OCI-M2 (cell line): ENCODE results near the gene CIROP.

Experiments used
- DNase-seq: peaks from one replicate; lab custom pipeline; 2025; ENCODE audit not compliant: unreplicated experiment; lab: John Stamatoyannopoulos, UW

The CIROP gene

DNA sequence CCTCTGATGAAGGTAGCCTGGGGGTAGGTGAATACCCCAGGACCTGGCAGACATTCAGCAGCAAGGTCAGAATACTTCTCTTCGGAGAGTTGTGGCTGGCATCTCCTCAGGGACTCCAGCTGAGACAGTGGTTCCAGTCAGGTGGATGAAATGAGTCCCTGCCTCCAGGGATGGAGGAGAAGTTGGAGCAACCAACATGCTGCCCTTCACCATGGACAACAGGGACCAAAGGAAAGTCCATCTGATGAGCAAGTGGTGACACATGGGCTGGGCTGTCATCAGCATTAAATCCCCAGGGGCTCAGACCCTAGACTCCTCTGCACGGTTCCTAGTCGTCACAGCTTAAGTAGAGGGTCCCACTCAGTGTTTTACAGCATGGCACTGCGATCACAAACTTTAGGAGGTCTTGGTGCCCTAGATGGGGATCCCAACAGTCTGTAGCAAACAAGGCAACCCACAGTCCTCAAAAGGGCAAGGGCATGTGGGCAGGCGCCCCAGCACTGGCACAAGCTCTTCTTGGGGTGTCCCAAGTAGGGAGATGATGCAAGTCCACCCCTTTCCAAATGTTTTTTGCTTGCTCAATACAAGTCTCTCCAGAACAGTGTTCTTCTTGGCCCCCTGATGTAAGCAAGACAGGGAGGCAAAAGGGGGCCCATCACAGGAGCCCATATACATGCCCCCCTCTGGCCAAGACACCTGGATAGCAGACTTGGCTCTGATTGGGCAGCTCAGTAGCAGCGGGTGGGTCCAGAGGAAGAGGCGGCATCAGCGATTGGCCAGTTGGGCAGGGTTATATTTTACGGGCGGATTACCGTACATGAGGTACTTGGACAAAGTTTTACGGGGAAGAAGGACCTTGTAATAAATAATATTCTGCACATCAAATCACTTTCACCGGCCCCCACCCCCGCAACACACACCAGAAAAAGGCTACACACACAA, 36.7 kb downstream of the CIROP start:
- no peak for DNase-seq

GRCh38 chr14:23066855-23067744, 37.7 kb downstream of the CIROP start:
- no peak for DNase-seq

DNA sequence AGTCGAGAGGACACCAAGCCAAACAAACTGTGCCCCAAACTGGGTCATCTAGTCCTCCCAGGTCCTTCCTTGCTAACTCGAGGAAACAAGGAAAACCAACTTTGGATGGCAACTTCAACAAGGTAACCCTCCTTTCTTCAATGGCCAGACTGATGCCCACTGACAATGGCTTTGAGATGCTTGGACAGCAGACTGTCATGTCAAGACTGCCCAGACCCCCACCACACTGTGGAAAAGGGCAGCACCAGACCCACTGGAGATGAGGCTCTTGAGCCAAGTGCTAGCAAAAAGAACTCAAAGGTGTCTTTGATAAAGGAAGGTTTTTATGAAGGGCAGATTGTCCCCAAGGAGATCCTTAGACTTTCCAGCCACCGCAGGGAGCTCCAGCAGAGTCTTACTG, 38.4 kb downstream of the CIROP start:
- no peak for DNase-seq

GRCh38 chr14:23063601-23064000, 41.2 kb downstream of the CIROP start:
- DNase-seq: no peak

DNA sequence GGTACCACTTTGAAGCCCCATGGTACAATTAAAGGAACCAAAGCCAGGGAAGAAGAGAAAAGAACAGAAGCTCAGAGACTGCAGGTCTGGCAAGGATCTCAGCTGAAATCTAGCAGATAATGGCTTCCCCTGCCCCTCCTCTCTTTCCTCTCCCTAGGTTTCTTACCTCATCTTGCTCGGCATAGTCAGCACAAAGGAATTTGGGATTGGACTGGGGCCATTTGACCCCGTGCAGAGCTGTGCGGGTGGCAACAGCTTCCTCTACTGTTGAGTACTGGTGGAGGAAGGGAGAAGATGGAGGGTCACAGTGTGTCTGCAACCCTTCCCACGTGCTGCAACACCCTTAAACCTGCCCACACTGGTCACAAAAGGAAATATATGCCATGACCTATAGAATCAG, 42.8 kb downstream of the CIROP start:
- DNase-seq: no peak

- DNase-seq: no peak
Measured at GRCh38 chr14:23060536-23061260, 44.1 kb downstream of the CIROP start.

- DNase-seq: no peak
Measured at GRCh38 chr14:23058654-23059504, 45.9 kb downstream of the CIROP start.

DNA sequence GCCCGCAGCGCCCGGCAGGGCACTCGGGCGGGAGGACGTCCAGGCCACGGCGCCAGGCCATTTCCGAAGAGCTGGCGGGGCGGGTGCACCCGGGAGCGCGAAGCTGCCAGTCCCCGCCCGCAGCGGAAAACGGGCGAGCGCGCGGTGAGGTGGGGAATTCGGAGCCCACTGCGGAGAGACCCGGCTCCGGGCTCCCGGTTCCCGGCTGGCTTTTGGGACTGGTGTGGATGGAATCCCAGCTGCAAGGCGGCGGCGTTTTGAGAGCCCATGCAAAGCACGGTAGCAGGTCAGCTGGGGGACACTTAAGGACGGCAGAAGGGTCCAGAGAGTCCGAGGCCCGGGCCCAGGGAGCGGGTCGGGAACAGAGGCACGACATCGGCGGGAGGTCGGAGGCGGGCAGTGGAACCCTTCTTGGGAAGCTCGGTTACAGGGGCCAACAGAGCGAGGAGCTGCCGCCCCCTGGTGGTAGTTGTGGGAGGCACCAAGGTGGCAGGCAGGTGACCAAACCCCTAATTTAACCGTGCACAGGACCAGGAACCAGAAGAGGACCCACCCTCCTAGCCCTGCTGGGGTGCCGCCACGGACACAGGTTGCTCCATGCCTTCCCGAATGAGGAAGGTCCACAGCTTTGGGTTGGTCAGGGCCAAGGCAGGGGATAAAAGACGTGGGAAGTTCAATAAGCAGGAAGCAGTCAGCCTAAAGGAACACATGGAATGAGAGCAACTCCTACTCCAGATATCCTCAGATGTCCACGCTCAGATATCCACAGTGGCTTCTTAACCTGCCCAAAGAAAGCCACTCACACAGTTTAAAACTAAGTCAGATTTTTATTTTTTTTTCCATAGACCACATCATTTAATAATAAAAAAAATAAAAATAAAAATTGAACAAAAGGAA, 46.8 kb downstream of the CIROP start:
- DNase-seq: no peak

- no peak for DNase-seq
Measured at GRCh38 chr14:23056956-23057756, 47.6 kb downstream of the CIROP start, which contains the start of gene CDH24. Gene CDH24, minus strand, starts transcription at chr14:23057520. Its CDS starts 1,787 bp downstream, at chr14:23055733.

GRCh38 chr14:23056145-23056955, 48.4 kb downstream of the CIROP start:
- no peak for DNase-seq

DNA sequence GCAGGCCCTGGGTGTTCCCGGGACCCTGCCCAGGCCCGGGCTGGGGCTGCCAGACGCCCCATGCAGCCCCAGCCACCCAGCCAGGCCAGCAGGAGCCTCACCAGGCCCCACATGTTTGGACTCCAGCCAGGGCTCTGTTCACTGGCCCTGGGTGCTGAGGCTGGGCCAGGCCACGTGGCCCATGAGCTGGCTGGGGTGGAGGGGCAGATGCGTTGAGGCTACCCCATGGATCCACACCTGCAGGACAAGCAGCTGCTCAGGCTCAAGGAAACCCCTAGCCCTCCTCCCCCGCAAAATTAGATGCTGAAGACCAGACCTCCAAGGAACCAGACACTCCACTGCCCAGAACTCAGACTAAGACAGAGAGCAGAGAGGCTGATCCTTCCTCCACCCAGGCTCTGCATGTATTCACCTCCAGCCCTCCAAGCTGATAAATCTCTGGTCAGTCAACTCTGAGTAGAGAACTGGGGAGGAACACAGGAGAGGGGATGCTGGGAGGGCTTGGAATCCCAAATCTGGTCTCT, 49.1 kb downstream of the CIROP start:
- no peak for DNase-seq

GRCh38 chr14:23055147-23055550, 49.6 kb downstream of the CIROP start:
- DNase-seq: no peak

DNA sequence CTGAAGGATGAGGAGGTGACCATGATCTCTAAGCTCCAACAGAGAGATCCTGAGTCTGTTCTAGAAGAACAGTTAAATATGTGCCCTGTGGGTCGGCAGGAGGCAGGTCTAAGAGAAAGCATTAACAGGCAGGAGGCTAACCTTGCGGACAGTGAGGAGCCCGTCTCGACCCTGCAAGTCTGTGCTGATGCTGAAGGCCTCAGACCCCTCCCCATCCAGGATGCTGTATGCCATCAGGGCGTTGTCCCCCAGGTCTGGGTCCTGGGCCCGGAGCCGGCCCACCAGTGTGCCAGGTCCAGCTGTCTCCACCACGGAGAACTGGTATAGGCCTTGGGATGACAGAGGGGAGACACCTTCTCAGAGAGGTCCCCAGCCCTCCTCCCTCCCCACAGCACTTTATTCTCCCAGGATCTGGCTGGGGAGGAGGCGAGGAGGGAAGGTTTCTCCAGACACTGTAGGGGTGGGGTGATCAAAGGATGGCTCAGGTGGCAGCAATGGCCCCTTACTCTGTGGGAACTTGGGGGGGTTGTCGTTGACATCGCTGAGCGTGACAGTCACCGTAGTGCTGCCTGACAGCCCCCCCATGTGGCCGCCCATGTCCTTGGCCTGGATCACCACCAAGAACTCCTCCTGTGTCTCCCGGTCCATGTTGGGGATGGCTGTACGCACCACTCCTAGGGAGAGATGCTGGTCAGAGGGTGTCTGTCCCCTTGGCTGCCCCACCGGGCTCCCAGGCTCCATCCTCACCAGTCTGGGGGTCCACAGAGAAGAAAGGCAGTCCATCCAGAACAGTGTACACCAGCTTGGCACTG, 50.6 kb downstream of the CIROP start:
- DNase-seq: no peak

DNA sequence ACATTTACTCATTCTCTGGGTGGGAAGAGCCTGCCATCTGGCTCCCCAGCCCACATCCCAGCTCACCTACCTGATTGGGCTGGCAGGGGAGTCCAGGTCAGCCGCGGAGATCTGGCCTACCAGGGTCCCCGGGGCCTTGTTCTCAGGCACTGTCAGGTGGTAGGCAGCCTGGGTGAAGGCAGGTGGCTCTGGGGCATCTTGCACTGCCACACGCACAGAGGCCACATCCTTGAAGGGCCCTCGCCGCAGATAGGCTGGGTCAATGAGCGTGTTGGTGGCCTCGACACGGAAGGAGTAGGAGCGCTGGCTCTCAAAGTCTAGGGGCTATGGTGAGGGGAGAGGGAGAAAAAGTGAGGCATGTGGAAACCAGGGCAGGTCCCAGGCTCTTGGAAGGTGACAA, 51.4 kb downstream of the CIROP start:
- DNase-seq: no peak

DNA sequence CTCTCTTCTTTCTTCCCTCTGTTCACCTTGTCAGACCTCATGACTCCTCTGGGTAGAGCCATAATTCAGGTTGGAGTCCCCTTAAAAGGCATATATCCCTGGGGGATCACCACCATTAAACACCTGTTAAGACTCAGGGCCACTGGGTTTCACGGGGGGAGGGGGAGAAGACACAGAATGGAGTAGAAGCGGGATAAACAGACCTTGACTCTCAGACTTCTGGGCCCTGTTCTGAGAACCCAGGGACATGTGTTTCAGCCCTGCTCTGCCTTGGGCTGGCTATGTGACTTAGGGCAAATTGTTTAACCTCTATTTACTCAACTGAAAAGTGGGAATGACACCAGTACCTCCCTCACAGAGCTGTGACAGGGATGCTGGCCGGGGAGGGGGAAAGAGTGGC, 52.1 kb downstream of the CIROP start:
- no peak for DNase-seq

DNA sequence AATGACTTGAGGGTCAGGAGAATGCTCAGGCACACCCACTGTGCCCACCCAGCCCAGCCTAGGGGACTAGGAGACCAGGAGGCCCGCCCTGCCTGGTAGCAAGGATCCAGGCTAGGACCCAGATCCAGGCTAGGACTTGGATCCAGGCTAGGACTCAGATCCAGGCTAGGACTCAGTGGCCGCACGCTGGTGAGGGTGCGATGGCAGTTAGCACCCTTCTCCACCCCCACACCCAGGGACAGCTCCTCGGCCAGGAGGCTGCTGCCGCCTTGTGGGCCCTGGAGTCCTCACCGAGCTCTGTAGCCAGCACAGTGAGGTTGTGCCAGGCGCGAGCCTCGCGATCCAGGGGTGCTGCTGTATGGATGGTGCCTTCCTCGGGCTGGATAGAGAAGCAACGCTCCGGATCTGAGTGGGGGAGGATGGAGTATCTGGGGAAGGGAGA, 52.6 kb downstream of the CIROP start:
- DNase-seq: no peak
